H9 (cell line): Measurements from ENCODE around the gene CAMTA1. TPM values are rescaled to one million over a fixed set of nuclear protein-coding genes. Genes with fewer than 3 reads are reported as not detected.
A peak's percentile ranks its signal among the peaks of the same experiment; 100 is the strongest.

Source experiments
- DNase-seq: peaks from one replicate; pipeline ENCODE4 v3.0.0-alpha.2; 2017
- H2AFZ ChIP-seq: one replicate; pipeline ENCODE4 v1.6.1; 2013; ENCODE audit warnings: mild to moderate bottlenecking, low read length, control low read depth, moderate library complexity
- H2AK5ac ChIP-seq: 2 replicates; pipeline ENCODE4 v1.6.1; 2013; ENCODE audit warnings: low read length, control low read depth, mixed read lengths; ENCODE audit not compliant: insufficient read length
- H2BK120ac ChIP-seq: one replicate; pipeline ENCODE4 v1.6.1; 2013; ENCODE audit warnings: low read depth, mild to moderate bottlenecking, low read length, control low read depth, inconsistent platforms; ENCODE audit not compliant: poor library complexity, severe bottlenecking
- H2BK12ac ChIP-seq: 2 replicates; pipeline ENCODE4 v1.6.1; 2013; ENCODE audit warnings: low read length, control low read depth, mixed read lengths, low read depth; ENCODE audit not compliant: insufficient read length
- H2BK15ac ChIP-seq: 2 replicates; pipeline ENCODE4 v1.6.1; 2013; ENCODE audit warnings: low read depth, low read length, control low read depth
- H2BK20ac ChIP-seq: one replicate; pipeline ENCODE4 v1.6.1; 2013; ENCODE audit warnings: low read depth, mild to moderate bottlenecking, low read length, control low read depth, inconsistent platforms; ENCODE audit not compliant: poor library complexity, severe bottlenecking
- H2BK5ac ChIP-seq: 2 replicates; pipeline ENCODE4 v1.6.1; 2013; ENCODE audit warnings: low read length, control low read depth, mixed read lengths; ENCODE audit not compliant: insufficient read length
- H3K14ac ChIP-seq: 2 replicates; pipeline ENCODE4 v1.6.1; 2013; ENCODE audit warnings: low read length, control low read depth; ENCODE audit not compliant: insufficient read depth
- H3K18ac ChIP-seq: 2 replicates; pipeline ENCODE4 v1.6.1; 2013; ENCODE audit warnings: low read depth, mild to moderate bottlenecking, mixed read lengths, low read length, control low read depth; ENCODE audit not compliant: insufficient read length
- H3K23ac ChIP-seq: 2 replicates; pipeline ENCODE4 v1.6.1; 2013; ENCODE audit warnings: low read length, control low read depth, mixed read lengths, low read depth; ENCODE audit not compliant: insufficient read length
- H3K23me2 ChIP-seq: 2 replicates; pipeline ENCODE4 v1.6.1; 2013; ENCODE audit warnings: low read depth, mild to moderate bottlenecking, mixed read lengths, low read length, control low read depth; ENCODE audit not compliant: insufficient read length, poor library complexity, severe bottlenecking
- H3K27ac ChIP-seq: 2 replicates; pipeline ENCODE4 v1.5.1; 2013; ENCODE audit warnings: low read length, control low read depth, mixed read lengths, low read depth; ENCODE audit not compliant: insufficient read length
- H3K27me3 ChIP-seq: 2 replicates; pipeline ENCODE4 v1.6.1; 2013; ENCODE audit warnings: low read length, control low read depth, inconsistent platforms; ENCODE audit not compliant: insufficient read depth
- H3K4ac ChIP-seq: 2 replicates; pipeline ENCODE4 v1.6.1; 2013; ENCODE audit warnings: low read depth, mild to moderate bottlenecking, control low read depth, inconsistent platforms, low read length, moderate library complexity
- H3K4me1 ChIP-seq: 2 replicates; pipeline ENCODE4 v1.6.1; 2013; ENCODE audit warnings: low read length, control low read depth, inconsistent platforms; ENCODE audit not compliant: insufficient read depth
- H3K4me2 ChIP-seq: 2 replicates; pipeline ENCODE4 v1.6.1; 2013; ENCODE audit warnings: low read length, control low read depth, mixed read lengths; ENCODE audit not compliant: insufficient read length, insufficient read depth
- H3K56ac ChIP-seq: 2 replicates; pipeline ENCODE4 v1.6.1; 2013; ENCODE audit warnings: low read depth, mild to moderate bottlenecking, mixed read lengths, low read length, control low read depth; ENCODE audit not compliant: insufficient read length
- H3K79me1 ChIP-seq: 2 replicates; pipeline ENCODE4 v1.6.1; 2013; ENCODE audit warnings: low read depth, mild to moderate bottlenecking, moderate library complexity, low read length, control low read depth, inconsistent platforms; ENCODE audit not compliant: insufficient read depth, poor library complexity, severe bottlenecking
- H3K79me2 ChIP-seq: 2 replicates; pipeline ENCODE4 v1.6.1; 2013; ENCODE audit warnings: low read length, control low read depth, inconsistent platforms; ENCODE audit not compliant: insufficient read depth
- H3K9ac ChIP-seq: 2 replicates; pipeline ENCODE4 v1.6.1; 2013; ENCODE audit warnings: low read length, control low read depth, mixed read lengths; ENCODE audit not compliant: insufficient read length; ENCODE audit errors: extremely low read depth
- H3K9me3 ChIP-seq: one replicate; pipeline ENCODE4 v1.6.1; 2013; ENCODE audit warnings: low read depth, low read length, inconsistent platforms; ENCODE audit not compliant: control insufficient read depth
- H3T11ph ChIP-seq: one replicate; pipeline ENCODE4 v1.6.1; 2013; ENCODE audit warnings: mild to moderate bottlenecking, low read length, control low read depth, inconsistent platforms
- H4K20me1 ChIP-seq: one replicate; pipeline ENCODE4 v1.6.1; 2013; ENCODE audit not compliant: control insufficient read depth, insufficient read length, insufficient read depth
- H4K5ac ChIP-seq: 2 replicates; pipeline ENCODE4 v1.6.1; 2013; ENCODE audit warnings: low read depth, mild to moderate bottlenecking, mixed read lengths, low read length, control low read depth; ENCODE audit not compliant: insufficient read length
- H4K8ac ChIP-seq: replicated peaks from 2 replicates; pipeline ENCODE4 v1.6.1; 2013; ENCODE audit warnings: low read length, control low read depth, mixed read lengths, low read depth; ENCODE audit not compliant: insufficient read length
- H4K91ac ChIP-seq: 2 replicates; pipeline ENCODE4 v1.6.1; 2013; ENCODE audit warnings: low read depth, mild to moderate bottlenecking, moderate library complexity, mixed read lengths, low read length, control low read depth; ENCODE audit not compliant: insufficient read length
- H3K27ac Mint-ChIP-seq, 3 experiments: 2 replicates in 2 of 3; 3 replicates in 1 of 3; pipeline ENCODE4 v1.8.0; 2020 to 2021; ENCODE audit warnings: mixed read lengths in 3 of 3, mild to moderate bottlenecking in 1 of 3, moderate library complexity in 1 of 3
- H3K27me3 Mint-ChIP-seq: 2 replicates; pipeline ENCODE4 v1.8.0; 2021; ENCODE audit warnings: low read depth, mild to moderate bottlenecking, moderate library complexity, mixed read lengths
- H3K36me3 Mint-ChIP-seq, 3 experiments: 2 replicates in 2 of 3; 3 replicates in 1 of 3; pipeline ENCODE4 v1.8.0; 2020 to 2021; ENCODE audit warnings: low read depth in 3 of 3, mixed read lengths in 3 of 3; ENCODE audit not compliant: insufficient read depth in 1 of 3
- H3K4me1 Mint-ChIP-seq, 2 experiments: 2 replicates each; pipeline ENCODE4 v1.8.0; 2020; ENCODE audit warnings: mixed read lengths in 2 of 2
- H3K4me3 Mint-ChIP-seq, 2 experiments: 2 replicates in 1 of 2; 3 replicates in 1 of 2; pipeline ENCODE4 v1.8.0; 2020 to 2021; ENCODE audit warnings: mild to moderate bottlenecking in 2 of 2, mixed read lengths in 2 of 2, moderate library complexity in 1 of 2
- H3K9me3 Mint-ChIP-seq, 2 experiments: 2 replicates in 1 of 2; 3 replicates in 1 of 2; pipeline ENCODE4 v1.8.0; 2020; ENCODE audit warnings: mild to moderate bottlenecking in 2 of 2, mixed read lengths in 2 of 2, moderate library complexity in 1 of 2
- CTCF ChIP-seq: fragments of 200-600 bp; sonication (generic); conservative IDR thresholded peaks from 3 replicates; pipeline ENCODE4 v1.8.0; 2021; ENCODE audit warnings: antibody characterized with exemption, mild to moderate bottlenecking
- WGBS: extraction: QIAGEN DNeasy Blood & Tissue Kit; methylation state at CpG from one replicate; pipeline ENCODE4 v1.1.7; 2013; ENCODE audit warnings: missing lambda C conversion rate, low lambda C conversion rate, mixed read lengths; ENCODE audit not compliant: insufficient read length; ENCODE audit errors: extremely low coverage; 5-methylcytosine and 5-hydroxymethylcytosine counted together
- total RNA-seq: library from RNA; stranded (reverse); gene quantifications from 2 replicates; pipeline ENCODE4 v1.2.1, GENCODE V29; 2021

Gene CAMTA1
- total RNA-seq, 1 experiment from 2014 or later = 115 TPM

- Histone ChIP-seq H3K27me3 (no peaks in the 10 kb centered on the region), H3K23me2 (no peaks in the 10 kb centered on the region), H4K20me1 (no peaks in the 10 kb centered on the region), H3K18ac (no peak overlapping the region), H3K79me1 (no peaks in the 10 kb centered on the region), H2BK120ac (no peak overlapping the region), H2AK5ac (no peak overlapping the region), H3K4me2 (no peak overlapping the region), H2BK5ac (no peak overlapping the region), H4K91ac (no peak overlapping the region), H3K27ac (no peak overlapping the region), H3K79me2 (no peaks in the 10 kb centered on the region), H2BK15ac (no peak overlapping the region), H3K9ac (no peak overlapping the region), H3T11ph (no peak overlapping the region), H2BK20ac (no peak overlapping the region), H2BK12ac (no peak overlapping the region), H3K9me3 (peaks cover 4% of the 10 kb centered on the region), H3K23ac (no peak overlapping the region), H3K14ac (no peak overlapping the region), H3K4ac (no peak overlapping the region), H3K56ac (no peak overlapping the region), H4K8ac (no peak overlapping the region), H2AFZ (no peak overlapping the region), H4K5ac (no peak overlapping the region), H3K4me1 (no peaks in the 10 kb centered on the region)
- Mint-ChIP-seq H3K9me3 (peaks cover 6 to 8% of the 10 kb centered on the region in 2 experiments), H3K4me3 (no peak overlapping the region), H3K36me3 (peaks cover 0 to 6% (median 5%) of the 10 kb centered on the region in 3 experiments; a peak in 4 of 7 replicates), H3K27me3 (no peaks in the 10 kb centered on the region; the same call in 1 of the 2 replicates), H3K4me1 (0 out of 4 replicates have a peak, but pooled peaks cover 0 to 4% of the 10 kb centered on the region in 2 experiments), H3K27ac (peak overlapping the region in 1 of 3 experiments; percentile 82; a peak in 1 of 7 replicates)
- WGBS = no CpG with 5 or more reads among the region's 9 CpGs
- DNase-seq = no peak
- no peak for TF ChIP-seq CTCF
These were observed 651.8 kb downstream of the CAMTA1 start for GRCh38 chr1:7437036-7437435.
